ENCODE results near the gene WDR46. TPM values are rescaled to one million over a fixed set of nuclear protein-coding genes. Genes with fewer than 3 reads are reported as not detected.

WDR46 gene
- total and polyA plus RNA-seq, 10 of the 15 experiments (the other 5 are each of a cell fraction or from before 2014, with no cell fraction given) = 10.1 to 147 (median 86.0) TPM

- FAIRE-seq (no peak), DNase-seq (ENCODE audit: low read depth, low spot score) (no peak), ATAC-seq (no peak)
- Histone ChIP-seq H3K4me1 (ENCODE audit: control insufficient read depth, insufficient read depth, low read length) (peaks cover 22% of the 10 kb centered on the region), H3K27ac (ENCODE audit: control insufficient read depth, insufficient read depth) (peak overlapping the region; percentile 97), H3K36me3 (ENCODE audit: control insufficient read depth in 2 of 2, insufficient read depth in 2 of 2, low read length in 1 of 2) (peaks cover 13 to 19% of the 10 kb centered on the region in 2 experiments), H2AFZ (ENCODE audit: control insufficient read depth, low read depth, low read length) (no peak overlapping the region), H3K9me3 (replicated peaks; ENCODE audit: control insufficient read depth, insufficient read depth, low read length) (no peaks in the 10 kb centered on the region), H3K9ac (ENCODE audit: control insufficient read depth, insufficient read depth, low read length) (peak overlapping the region; percentile 88), H3K27me3 (replicated peaks in 1 of 2; ENCODE audit: control insufficient read depth in 2 of 2, insufficient read depth in 2 of 2, low read length in 1 of 2) (no peaks in the 10 kb centered on the region), H4K20me1 (ENCODE audit: control insufficient read depth, insufficient read depth) (peaks cover 6% of the 10 kb centered on the region), H3K4me3 (peak overlapping the region; percentile 87), H3K4me2 (ENCODE audit: control insufficient read depth, insufficient read depth) (peak overlapping the region; percentile 83), H3K79me2 (ENCODE audit: control insufficient read depth, insufficient read depth, low read length) (peaks cover 70% of the 10 kb centered on the region)
- ChIA-PET SMC1A (ENCODE audit: uncharacterized antibody, unreplicated experiment) (no interaction called here), CTCF (interaction anchor here (2.1 kb wide), 1 partner anchor 65 kb away, joined by 5 read pairs; the partner anchor contains the start of gene RING1), RAD21 (ENCODE audit: unreplicated experiment) (interaction anchor here (1.6 to 2.1 kb wide), 4 partner anchors 16 to 298 kb away, joined by 3 to 9 read pairs (median 5); partner anchors contain the start of genes PFDN6 and WDR46), POLR2A (interaction anchor here (1.3 to 5.4 kb wide), 5 partner anchors 7 to 28 kb away, joined by 3 to 60 read pairs (median 7); partner anchors contain the start of genes PFDN6 and WDR46)
- WGBS (ENCODE audit: insufficient coverage, insufficient replicate concordance, low lambda C conversion rate, missing lambda C conversion rate) = under 1% methylated on average over 11 of the region's 11 CpGs
- in situ Hi-C loops (cut with MboI) = no loop called here
- no peak for TF ChIP-seq BHLHE40 (IDR thresholded peaks at IDR 0.05; ENCODE audit: borderline replicate concordance in 1 of 2, low read depth in 2 of 2, low read length in 1 of 2)
- TF ChIP-seq TAF1 (IDR thresholded peaks at IDR 0.05; ENCODE audit: borderline replicate concordance, low read depth, low read length) = no peak
- TF ChIP-seq SIN3A (IDR thresholded peaks at IDR 0.05; ENCODE audit: low read depth, low read length) = no peak
- no peak for TF ChIP-seq CBFB (IDR thresholded peaks at IDR 0.05; ENCODE audit: low read depth)
- TF ChIP-seq ZNF217 (IDR thresholded peaks at IDR 0.05) = no peak
- TF ChIP-seq EGR1 (IDR thresholded peaks at IDR 0.05; ENCODE audit: borderline replicate concordance in 1 of 2, low read depth in 2 of 2, low read length in 2 of 2) = no peak
- TF ChIP-seq BCL11A (IDR thresholded peaks at IDR 0.05; ENCODE audit: low read depth, low read length) = no peak
- TF ChIP-seq ZSCAN29 (IDR thresholded peaks at IDR 0.05) = no peak
- intact Hi-C loops (cut with micrococcal nuclease; ENCODE audit: unreplicated experiment) = no loop called here
- BruUV-seq (replicated peaks) = no TSS peak
Measured at GRCh38 chr6:33273129-33273923, 15.7 kb downstream of the WDR46 start.

Measured in GM12878 (cell line).